ENCODE data around the gene SLC6A19. TPM values are rescaled to one million over a fixed set of nuclear protein-coding genes. Genes with fewer than 3 reads are reported as not detected.

The SLC6A19 gene
- total RNA-seq: not detected in 2 replicates

DNA sequence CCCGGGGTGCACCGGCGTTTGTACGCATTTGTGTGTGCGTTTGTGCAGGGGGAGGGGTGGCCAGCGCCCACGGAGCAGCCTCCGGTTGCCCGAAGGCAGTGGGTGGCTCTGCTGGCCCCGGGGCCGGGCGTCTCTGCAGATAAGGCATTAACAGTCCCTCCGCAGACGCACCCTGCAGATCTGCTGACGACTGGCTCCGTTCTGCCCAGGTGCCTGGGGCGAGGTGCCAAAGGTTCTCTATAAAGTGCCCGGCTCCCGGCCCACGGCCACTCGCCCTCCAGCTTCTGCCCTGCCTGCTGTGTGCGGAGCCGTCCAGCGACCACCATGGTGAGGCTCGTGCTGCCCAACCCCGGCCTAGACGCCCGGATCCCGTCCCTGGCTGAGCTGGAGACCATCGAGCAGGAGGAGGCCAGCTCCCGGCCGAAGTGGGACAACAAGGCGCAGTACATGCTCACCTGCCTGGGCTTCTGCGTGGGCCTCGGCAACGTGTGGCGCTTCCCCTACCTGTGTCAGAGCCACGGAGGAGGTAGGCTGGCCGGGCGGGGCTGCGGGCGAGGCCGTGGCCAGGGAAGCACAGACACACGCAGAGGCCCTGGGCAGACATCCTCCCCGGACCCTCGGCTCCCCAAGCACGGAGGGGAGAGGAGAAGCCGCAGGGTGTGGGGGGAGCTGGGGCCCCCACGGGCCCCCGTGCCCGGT is at the start of gene SLC6A19:
Gene SLC6A19, plus strand, starts transcription at position 269 of the 699 bp plus-strand sequence. Its CDS starts 56 bp downstream, at position 325.

DNA sequence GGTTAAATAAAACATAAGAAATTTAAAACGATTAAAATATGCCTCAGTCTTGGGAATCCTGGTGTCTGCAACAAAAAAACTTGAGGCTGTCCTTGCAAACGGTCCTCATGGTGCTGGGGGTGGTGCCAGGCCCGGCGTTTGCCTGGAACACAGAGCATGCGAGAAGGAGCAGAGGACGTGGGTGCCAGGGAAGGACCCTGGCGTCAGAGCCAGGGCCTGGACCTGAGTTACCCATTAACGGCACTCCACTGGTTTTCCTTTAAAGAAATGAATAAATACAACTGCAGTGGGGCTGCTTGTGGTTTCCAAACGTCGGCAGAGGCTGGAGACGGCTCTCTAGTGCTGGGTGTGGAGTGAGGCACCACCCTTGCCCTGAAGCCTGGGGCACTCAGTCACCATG is 23.7 kb downstream of the SLC6A19 start, which contains the start of gene SLC6A18:
Gene SLC6A18, plus strand, starts transcription at position 301 of the 400 bp plus-strand sequence. Its CDS starts 97 bp downstream, at position 398.

Other genes with a start within 250 kb of the SLC6A19 start
- not detected in 2 replicates for gene NKD2, start 192.8 kb upstream of the SLC6A19 start, total RNA-seq
- gene SLC12A7, start 89.5 kb upstream of the SLC6A19 start, total RNA-seq: 4.0 and 6.2 TPM in 2 replicates
- gene SLC6A18, start 23.8 kb downstream of the SLC6A19 start, total RNA-seq: not detected in 2 replicates
- gene TERT, start 93.5 kb downstream of the SLC6A19 start, total RNA-seq: not detected in 2 replicates
- gene CLPTM1L, start 143.5 kb downstream of the SLC6A19 start, total RNA-seq: 106 and 128 TPM in 2 replicates
- not detected in 2 replicates for gene SLC6A3, start 243.8 kb downstream of the SLC6A19 start, total RNA-seq